Fibroblast of skin of abdomen (primary cell): ENCODE results near the gene GID8.
A peak's percentile ranks its signal among the peaks of the same experiment; 100 is the strongest.

Experiments used
- DNase-seq: peaks from one replicate; pipeline ENCODE4 v3.0.0-alpha.2; 2013

GID8 gene

GRCh38 chr20:62944184-62944583, 6.2 kb downstream of the GID8 start:
- DNase-seq: no peak

DNA sequence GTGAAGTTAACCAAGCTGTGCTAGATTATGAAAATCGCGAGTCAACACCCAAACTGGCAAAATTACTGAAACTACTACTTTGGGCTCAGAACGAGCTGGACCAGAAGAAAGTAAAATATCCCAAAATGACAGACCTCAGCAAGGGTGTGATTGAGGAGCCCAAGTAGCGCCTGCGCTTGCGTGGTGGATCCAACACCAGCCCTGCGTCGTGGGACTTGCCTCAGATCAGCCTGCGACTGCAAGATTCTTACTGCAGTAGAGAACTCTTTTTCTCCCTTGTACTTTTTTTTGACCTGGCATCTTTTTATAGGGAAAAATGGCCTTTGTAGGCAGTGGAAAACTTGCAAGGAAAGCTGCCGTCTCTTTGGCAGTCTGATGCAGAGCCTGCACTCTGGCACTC, 6.8 kb downstream of the GID8 start:
- no peak for DNase-seq

DNA sequence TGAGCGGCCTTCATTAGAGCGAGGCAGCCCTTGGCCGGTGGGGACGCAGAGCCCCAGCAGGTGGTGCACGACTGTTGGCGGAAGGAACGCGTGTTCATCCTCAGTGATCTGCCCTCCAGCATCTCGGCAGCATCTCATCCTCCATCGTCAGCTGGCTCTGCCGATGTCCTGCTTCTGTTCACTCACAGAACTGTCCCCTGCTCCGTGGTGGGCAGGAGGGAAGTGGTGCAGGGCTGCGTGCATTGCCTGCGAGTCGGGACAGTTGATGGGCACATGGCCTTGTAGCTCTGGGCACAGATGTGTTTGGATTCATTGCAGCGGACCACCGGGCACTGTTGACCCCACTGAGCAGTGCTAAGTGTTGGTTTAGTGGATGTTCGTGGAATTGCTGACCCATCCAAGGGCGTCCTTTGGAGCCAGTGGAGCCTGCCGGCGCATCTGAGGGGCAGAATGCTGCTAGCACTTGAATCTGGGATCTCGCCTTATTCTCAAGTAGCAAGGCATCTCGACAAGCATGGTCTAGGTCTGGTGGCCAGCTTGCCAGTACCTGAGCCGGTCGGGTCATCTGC, 7.9 kb downstream of the GID8 start:
- no peak for DNase-seq

DNA sequence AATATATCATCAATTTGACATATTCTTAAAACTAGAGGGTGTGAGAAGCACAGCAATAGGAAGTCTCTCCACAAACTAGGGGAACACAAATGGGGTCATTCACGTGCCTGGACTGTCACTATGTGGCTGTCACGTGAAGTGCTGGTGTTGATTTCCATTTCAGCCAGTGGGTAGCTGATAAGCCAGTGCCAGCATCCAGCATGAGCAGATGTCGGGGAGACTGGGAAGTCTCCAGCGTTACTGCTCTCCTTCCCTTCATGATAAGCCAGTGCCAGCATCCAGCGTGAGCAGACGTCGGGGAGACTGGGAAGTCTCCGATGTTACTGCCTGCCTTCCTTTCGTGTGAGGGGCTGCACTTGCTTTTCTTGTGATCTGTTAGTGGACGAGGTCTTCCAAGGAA, 9.0 kb downstream of the GID8 start:
- DNase-seq: no peak

DNA sequence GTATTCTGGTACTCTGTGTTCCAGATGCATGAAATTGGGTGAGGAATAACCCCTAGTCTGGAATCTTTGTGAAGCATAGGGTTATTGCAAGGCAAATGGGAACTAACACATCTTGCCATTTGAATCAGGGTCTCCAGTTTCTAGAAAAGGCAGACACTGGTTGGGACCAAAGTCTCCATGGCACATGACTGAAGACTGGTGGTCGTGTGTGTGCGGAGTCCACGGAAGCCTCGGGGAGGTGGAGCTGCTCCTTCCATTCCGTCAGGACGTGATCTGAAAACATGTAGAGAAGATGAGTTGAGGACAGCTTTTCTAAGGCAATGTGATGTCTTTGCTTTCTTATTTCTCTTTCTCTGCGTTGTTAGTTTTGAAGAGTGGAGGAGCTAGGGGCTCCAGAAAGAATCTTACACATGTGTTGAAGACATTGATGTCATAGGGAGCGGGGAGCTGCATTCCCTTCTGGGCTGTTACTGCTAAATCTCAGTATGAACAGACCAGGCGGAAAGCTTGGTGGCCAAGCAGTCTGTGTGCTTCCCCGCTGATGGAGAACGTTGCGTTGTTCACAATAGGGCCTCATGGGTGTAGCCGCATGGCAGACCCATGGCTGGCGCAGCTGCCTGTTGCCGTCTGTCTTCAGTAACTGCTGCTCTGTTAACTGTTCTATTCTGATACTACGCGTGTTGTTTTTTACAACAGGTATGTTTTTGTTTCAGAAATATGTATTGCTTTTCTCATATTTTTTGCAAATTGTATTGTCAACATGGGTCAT, 9.8 kb downstream of the GID8 start:
- no peak for DNase-seq

GRCh38 chr20:62949153-62949821, 11.3 kb downstream of the GID8 start:
- no peak for DNase-seq

GRCh38 chr20:62949962-62950361, 12.0 kb downstream of the GID8 start:
- DNase-seq: no peak

GRCh38 chr20:62950741-62951140, 12.8 kb downstream of the GID8 start:
- no peak for DNase-seq

DNA sequence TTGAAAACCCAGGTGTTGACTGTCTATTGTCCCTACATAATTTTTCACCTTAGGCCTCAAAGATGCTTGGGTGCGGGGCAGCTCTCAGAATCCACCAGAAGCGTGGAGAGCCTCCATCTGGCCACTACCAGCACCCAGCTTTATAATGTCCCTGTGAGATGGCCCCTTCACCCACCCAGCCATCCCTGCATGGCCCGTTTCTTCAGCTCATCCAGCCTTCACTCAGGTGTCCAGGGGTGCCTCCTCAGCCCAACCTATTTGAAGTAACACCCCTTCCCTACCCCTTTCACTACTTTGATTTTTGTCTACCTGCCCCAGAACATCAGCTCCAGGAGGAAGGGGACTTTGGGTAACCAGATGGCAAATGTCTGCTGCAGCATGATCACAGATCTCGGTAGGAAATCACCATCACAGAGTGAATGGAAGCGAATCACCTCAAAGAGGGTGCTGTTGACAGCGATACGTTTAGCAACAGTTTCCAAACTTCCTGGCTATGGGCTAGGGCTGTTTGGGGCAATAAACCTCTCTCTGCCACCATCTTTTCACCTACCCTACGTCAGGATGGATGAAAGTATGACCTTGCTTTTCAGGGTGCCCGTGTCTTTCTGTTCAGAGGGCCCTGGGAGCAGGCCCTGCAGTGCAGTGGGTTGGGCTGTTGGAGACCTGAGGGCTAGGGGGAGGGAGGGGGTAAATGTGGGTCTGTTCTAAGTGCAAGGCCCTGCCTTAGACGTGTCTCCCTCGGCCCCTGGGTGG, 13.4 kb downstream of the GID8 start:
- DNase-seq: no peak

DNA sequence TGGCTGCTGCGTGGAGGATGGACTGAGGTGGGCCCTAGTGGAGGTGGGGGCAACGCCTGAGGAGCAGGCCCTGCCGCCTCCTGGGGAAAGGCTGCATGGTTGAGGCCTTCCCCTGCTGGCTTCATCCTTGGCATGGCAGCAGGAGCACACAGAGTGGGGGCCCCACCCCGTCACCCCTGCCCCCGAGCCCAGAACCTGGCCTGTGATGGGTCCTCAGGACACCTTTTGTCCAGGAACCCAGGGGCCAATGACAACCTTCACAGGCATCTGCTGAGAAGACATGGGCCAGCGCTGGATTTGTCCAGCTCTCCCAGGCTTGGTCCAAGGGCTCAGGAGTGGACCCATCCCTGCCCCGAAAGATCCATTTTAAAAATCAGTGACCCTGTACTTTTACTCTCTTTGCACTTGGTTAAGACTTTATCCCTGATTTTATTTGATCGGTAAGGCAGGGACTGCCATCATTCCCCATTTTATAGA, 14.0 kb downstream of the GID8 start:
- no peak for DNase-seq

- peak; percentile 23 for DNase-seq
Observed at GRCh38 chr20:62952373-62952967, 14.5 kb downstream of the GID8 start, which contains the start of gene SLC17A9. Gene SLC17A9, plus strand, starts transcription at chr20:62952709. Its CDS starts 122 bp downstream, at chr20:62952831.

DNA sequence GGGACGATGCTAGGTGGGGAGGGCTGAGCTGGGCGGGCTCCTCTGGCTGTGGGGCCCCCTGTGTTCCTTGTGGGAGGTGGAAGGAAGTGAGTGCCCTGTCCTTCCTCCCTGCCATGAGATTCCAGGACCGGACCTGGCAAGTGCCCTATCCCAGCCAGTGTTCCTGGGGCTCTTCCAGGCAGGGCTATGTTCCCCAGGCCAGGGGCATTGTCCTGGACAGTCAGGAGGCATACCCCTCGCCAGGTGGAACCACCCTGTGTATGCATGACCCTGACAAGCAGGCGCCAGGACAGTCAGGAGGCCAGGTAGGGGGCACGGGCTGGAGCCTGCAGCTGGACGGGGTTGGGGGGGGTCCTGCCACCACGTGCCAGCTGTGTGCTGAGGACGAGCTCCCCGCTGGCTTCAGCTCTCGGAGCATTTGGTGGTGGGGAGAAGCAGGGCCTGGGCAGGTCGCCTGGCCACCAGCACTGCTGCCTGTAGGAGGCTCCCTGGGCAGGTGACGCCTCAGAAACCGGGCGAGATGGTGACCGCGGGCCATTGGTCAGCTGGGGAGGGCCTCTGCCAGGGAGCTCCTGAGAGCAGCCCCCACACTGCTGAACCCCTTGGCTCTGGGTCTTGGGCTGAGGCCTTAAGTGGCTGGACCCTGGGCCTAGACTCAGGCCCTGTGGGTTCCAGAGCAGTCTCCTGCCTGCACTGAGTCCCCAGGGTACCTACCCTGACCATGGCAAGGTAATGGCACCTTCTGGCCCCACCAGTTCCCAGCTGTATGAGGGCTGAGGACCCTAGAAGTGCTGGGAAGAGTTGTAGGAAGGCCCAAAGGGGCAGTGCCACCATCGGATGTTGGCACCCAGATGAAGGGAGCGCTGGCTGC, 15.3 kb downstream of the GID8 start:
- DNase-seq: no peak

DNA sequence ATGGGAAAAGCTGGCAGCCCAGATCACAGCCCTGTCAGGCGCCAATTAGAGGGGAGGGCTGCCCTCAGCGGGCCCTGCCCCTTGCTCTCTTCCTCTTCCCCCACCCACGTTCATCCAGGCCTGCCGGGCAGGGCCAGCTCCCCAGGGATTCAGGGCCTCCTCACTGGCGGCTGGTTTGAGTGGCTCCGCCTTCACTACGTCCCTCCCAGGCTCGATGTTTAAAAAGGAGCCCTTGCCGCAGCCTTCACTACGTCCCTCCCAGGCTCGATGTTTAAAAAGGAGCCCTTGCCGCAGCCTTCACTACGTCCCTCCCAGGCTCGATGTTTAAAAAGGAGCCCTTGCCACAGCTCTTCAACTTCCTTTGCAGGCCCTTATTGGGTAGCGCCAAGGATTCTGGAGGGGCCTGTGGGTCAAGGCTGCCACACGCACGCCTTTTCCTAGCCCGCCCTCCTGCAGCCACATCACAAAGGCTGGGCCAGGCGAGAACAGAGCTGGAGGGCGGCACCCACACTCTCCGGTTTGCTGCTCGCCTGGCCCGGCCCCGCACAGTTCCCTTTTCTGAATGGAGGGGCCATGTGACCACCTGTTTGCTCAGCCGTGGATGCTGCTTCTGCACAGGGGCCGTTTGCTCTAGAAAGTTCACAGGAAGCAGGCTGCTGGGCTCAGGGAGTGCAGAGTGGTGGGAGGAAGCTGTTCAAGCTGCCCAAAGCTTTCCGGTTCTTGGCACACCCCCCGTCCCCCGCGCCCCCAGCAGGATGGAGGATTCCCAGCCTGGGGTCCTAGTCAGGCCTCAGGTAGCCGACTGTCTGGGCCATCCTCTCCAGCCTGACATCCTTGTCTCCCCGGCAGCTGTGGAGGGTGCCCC, 16.1 kb downstream of the GID8 start:
- peak; percentile 47 for DNase-seq

DNA sequence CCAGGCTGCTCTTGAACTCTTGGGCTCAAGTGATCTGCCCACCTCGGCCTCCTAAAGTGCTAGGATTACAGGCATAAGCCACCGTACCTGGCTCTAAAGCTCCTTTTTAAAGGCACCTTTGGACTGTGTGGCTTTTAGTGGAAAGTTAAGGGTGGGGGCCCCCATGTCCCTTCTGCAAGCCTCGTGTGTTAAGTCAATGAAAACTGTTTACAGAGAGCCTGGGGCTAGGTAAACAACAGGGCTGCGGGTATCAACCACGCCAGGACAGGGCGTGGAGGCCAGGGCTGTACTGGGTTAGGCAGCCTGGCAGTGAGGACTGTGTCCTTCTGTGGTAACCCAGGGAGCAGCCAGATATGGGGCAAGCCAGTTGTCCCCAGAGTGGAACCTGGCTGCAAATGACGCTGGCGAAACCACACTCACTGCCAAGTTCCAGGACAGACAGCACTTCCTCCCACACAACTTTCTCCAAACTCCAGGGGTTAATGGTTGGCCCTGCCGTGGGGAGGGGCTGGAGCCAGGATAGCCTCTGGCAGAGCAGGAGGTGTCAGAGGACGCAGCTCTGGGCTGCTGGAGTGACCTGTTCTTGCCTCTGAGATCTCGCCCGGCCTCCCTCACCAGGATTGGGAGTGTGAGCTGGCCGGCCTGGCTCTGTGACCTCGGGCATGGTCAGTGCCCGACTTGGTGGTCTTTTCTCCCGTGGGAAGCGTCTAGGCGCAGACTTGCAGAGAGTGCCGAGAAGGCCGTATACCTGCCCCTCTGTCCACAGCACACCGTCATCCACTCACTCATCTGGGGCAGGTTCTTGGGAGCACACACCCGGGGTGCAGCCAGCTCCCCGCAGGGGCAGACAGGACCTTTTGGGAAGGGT, 17.8 kb downstream of the GID8 start:
- DNase-seq: no peak

- no peak for DNase-seq
Observed at GRCh38 chr20:62956387-62957135, 18.6 kb downstream of the GID8 start.

DNA sequence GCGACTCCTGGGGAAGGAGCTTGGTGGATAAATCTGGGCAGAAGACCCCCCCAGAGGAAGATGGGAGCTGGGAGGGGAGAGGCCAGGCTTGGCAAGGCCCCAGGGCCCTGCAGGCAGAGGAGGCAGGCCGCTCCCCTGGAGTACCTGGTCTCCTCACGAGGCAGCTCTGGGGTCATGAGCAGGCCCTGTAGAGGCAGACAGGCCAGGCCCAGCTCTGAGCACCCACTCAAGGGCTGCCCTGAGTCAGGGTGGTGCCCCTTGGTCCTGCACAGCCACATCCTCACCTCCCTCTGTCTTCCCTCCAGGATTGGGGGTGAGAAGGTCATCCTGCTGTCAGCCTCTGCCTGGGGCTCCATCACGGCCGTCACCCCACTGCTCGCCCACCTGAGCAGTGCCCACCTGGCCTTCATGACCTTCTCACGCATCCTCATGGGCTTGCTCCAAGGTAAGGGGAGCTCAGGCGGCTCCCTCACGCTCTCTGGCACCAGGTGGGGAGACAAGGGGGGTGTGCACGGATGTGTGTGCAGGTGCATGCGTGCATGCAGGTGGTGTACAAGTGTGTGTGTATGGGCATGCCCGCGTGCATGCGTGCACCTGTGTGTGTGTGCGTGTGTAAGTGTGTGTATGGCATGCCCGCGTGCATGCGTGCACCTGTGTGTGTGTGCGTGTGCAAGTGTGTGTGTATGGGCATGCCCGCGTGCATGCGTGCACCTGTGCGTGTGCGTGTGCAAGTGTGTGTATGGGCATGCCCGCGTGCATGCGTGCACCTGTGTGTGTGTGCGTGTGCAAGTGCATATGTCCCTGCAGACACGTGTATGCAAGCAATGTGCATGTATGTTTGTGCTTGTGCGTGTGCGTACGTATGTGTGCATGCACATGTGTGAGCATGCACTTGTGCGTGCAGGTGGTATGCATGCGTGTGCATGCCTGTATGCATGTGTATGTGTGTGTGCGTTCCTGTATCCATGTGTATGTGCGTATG, 19.5 kb downstream of the GID8 start:
- DNase-seq: no peak

DNA sequence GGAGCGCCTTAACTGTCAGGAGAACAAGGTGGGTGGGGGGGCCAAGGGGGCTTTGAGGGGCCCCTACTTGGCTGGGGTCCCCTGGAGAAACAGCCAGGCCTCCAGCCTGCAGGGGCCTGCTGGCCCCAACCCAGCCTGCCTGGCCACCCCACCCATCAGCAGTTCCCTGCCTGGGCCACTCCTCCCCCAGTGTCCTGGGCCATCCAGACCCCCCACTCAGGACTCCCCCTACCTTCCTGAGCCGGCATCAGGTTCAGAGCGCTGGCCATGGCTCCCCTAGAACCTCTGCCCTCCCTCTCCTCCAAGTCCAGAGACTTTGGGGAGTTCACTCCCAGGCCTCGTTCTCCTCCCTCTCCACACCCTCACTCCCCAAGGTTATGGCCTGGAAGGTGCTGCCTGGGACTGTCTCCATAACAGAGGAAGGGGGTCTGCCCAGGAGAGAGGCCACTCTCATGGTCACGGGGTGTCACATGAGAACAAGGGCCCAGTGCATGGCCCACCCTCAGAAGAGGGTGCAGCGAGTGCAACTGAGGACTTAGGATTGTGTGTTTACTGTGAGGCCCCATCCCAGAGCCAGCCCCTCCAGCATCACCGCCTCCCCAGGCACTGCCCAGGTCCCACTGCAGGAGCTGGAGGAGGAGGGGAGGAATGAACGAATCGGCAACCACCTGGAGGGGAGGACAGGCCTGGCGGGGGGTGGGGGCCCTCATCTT, 20.6 kb downstream of the GID8 start:
- DNase-seq: no peak
